ENCODE data around the gene CSNK2A2. TPM values are rescaled to one million over a fixed set of nuclear protein-coding genes. Genes with fewer than 3 reads are reported as not detected.

The CSNK2A2 gene
- total and polyA plus RNA-seq, 2 experiments from 2014 or later, result 44.7 to 102 TPM

GRCh38 chr16:58217311-58217925 is 19.5 kb upstream of the CSNK2A2 start:
- TF ChIP-seq POLR2AphosphoS5 (IDR thresholded peaks at IDR 0.05; ENCODE audit: low read depth) (no peak), CTCF (conservative IDR thresholded peaks at IDR 0.05; ENCODE audit: low read depth in 2 of 2) (no peak), ETS1 (IDR thresholded peaks at IDR 0.05) (no peak), ZNF331 (CRISPR knock-in tag; IDR thresholded peaks at IDR 0.05; ENCODE audit: low read depth) (peak; percentile 69), EZH2 (IDR thresholded peaks at IDR 0.05; ENCODE audit: low read depth, unreplicated experiment) (no peak), EZH2phosphoT487 (IDR thresholded peaks at IDR 0.05; ENCODE audit: unreplicated experiment) (no peak), CREB1 (CRISPR knock-in tag; IDR thresholded peaks at IDR 0.05; ENCODE audit: low read depth) (no peak)
- ATAC-seq (no peak), DNase-seq (ENCODE audit: low spot score) (no peak)
- H3K4me3 ChIP-seq, result no peak overlapping the region
- no peak overlapping the region for H3K27ac ChIP-seq (ENCODE audit: low read depth)
- Mint-ChIP-seq H3K36me3 (ENCODE audit: low read depth) (no peaks in the 10 kb centered on the region), H3K27ac (no peak overlapping the region), H3K9me3 (no peaks in the 10 kb centered on the region; the same call in 2 of the 3 replicates), H3K4me3 (no peak overlapping the region), H3K4me1 (peaks cover 4% of the 10 kb centered on the region; the same call in 2 of the 3 replicates), H3K27me3 (ENCODE audit: insufficient read depth, low read depth, poor library complexity) (peaks cover 5% of the 10 kb centered on the region)
- no peaks in the 10 kb centered on the region for H3F3A ChIP-seq (replicated peaks; ENCODE audit: low read depth)
- H2AFZ ChIP-seq, result no peak overlapping the region
- no peak overlapping the region for H3K4me2 ChIP-seq
- no peaks in the 10 kb centered on the region for H3K9me2 ChIP-seq (ENCODE audit: insufficient read depth)
- no peaks in the 10 kb centered on the region for H3K36me3 ChIP-seq (ENCODE audit: insufficient read depth)
- H3K4me1 ChIP-seq (ENCODE audit: insufficient read depth), result no peaks in the 10 kb centered on the region
- no peaks in the 10 kb centered on the region for H3K79me2 ChIP-seq (replicated peaks; ENCODE audit: insufficient read depth)
- H4K20me1 ChIP-seq (replicated peaks; ENCODE audit: insufficient read depth), result no peaks in the 10 kb centered on the region
- no peaks in the 10 kb centered on the region for H3K27me3 ChIP-seq (ENCODE audit: insufficient read depth)

- ATAC-seq, result no peak
These were observed 15.1 kb upstream of the CSNK2A2 start for GRCh38 chr16:58212824-58213655.

More at GRCh38 chr16:58212824-58213655, 15.1 kb upstream of the CSNK2A2 start:
- no peak for DNase-seq (ENCODE audit: low spot score)
- TF ChIP-seq ZNF114 (CRISPR knock-in tag; IDR thresholded peaks at IDR 0.05) (no peak), ZNF462 (CRISPR knock-in tag; IDR thresholded peaks at IDR 0.05) (no peak)
- H3K4me2 ChIP-seq, result no peak overlapping the region
- H3K9me2 ChIP-seq (ENCODE audit: insufficient read depth), result no peaks in the 10 kb centered on the region
- H3K27me3 ChIP-seq (ENCODE audit: insufficient read depth), result no peaks in the 10 kb centered on the region
- H3K4me3 Mint-ChIP-seq, result no peak overlapping the region
- H3K36me3 Mint-ChIP-seq (ENCODE audit: low read depth), result no peaks in the 10 kb centered on the region
- no peaks in the 10 kb centered on the region for H3F3A ChIP-seq (replicated peaks; ENCODE audit: low read depth)
- no peak overlapping the region for H3K27ac ChIP-seq (ENCODE audit: low read depth)
- H3K4me3 ChIP-seq, result no peak overlapping the region
- no peaks in the 10 kb centered on the region for H4K20me1 ChIP-seq (replicated peaks; ENCODE audit: insufficient read depth)
- no peaks in the 10 kb centered on the region for H3K9me3 Mint-ChIP-seq
- peaks cover 7% of the 10 kb centered on the region for H3K27me3 Mint-ChIP-seq (ENCODE audit: insufficient read depth, low read depth, poor library complexity)
- no peaks in the 10 kb centered on the region for H3K4me1 ChIP-seq (ENCODE audit: insufficient read depth)
- H3K36me3 ChIP-seq (ENCODE audit: insufficient read depth), result no peaks in the 10 kb centered on the region
- no peak overlapping the region for H3K27ac Mint-ChIP-seq
- H3K4me1 Mint-ChIP-seq, result 0 out of 3 replicates have a peak, but pooled peaks cover 2% of the 10 kb centered on the region
- no peaks in the 10 kb centered on the region for H3K79me2 ChIP-seq (replicated peaks; ENCODE audit: insufficient read depth)
- H2AFZ ChIP-seq, result no peak overlapping the region
